Gastrocnemius medialis (tissue), 4 donors: Measurements from ENCODE around the gene PHTF2. TPM values are rescaled to one million over a fixed set of nuclear protein-coding genes. Genes with fewer than 3 reads are reported as not detected.
A peak's percentile ranks its signal among the peaks of the same experiment; 100 is the strongest.
"Not testable (repeated sequence)": the region's sequence is repeated elsewhere in the genome, so short reads cannot be mapped to it uniquely, and the experiment has no call there.

Experiments used
- ATAC-seq, 2 donors: fragments of 150-250 bp; one replicate each; pipeline ENCODE4 v1.9.1; 2016
- DNase-seq, 2 donors: peaks; one replicate each; pipeline ENCODE4 v3.0.0-alpha.2; 2019
- H3K27ac ChIP-seq, 4 donors: fragments of 200-600 bp; sonication (generic); 1 replicate in 1 of 4; 2 replicates in 3 of 4; pipeline ENCODE4 v1.5.1; 2016 to 2018; ENCODE audit warnings: mild to moderate bottlenecking in 2 of 4, moderate library complexity in 1 of 4
- H3K27me3 ChIP-seq, 3 donors: fragments of 200-600 bp; sonication (generic) in 2 of 3; 1 replicate in 1 of 3; 2 replicates in 2 of 3; pipeline versions ENCODE4 v1.5.1 to v1.6.0; 2016 to 2019; ENCODE audit warnings: mild to moderate bottlenecking in 1 of 3, moderate library complexity in 1 of 3
- H3K36me3 ChIP-seq, 2 donors: fragments of 200-600 bp; sonication (generic) in 1 of 2; one replicate each; pipeline ENCODE4 v1.5.1; 2017 to 2018
- H3K4me1 ChIP-seq, 2 donors: fragments of 200-600 bp; sonication (generic) in 1 of 2; one replicate each; pipeline ENCODE4 v1.5.1; 2016 to 2017; ENCODE audit warnings: mild to moderate bottlenecking in 2 of 2
- H3K4me3 ChIP-seq, 4 donors: fragments of 200-600 bp; sonication (generic) in 3 of 4; 1 replicate in 1 of 4; 2 replicates in 3 of 4; pipeline ENCODE4 v1.5.1; 2016 to 2019; ENCODE audit warnings: mild to moderate bottlenecking in 2 of 4
- H3K9me3 ChIP-seq, 3 donors: fragments of 200-600 bp; sonication (generic) in 2 of 3; 1 replicate in 1 of 3; 2 replicates in 2 of 3; pipeline ENCODE4 v1.5.1; 2016 to 2019
- CTCF ChIP-seq, 5 experiments: fragments of 450-650 bp in 3 of 5; fragments of 200-600 bp in 2 of 5; sonication (generic) in 2 of 5; IDR thresholded peaks in 4 of 5; conservative IDR thresholded peaks in 1 of 5; 1 replicate in 4 of 5; 2 replicates in 1 of 5; pipeline ENCODE4 v1.5.1; 2016 to 2019; ENCODE audit warnings: antibody characterized with exemption in 5 of 5, mild to moderate bottlenecking in 3 of 5, moderate library complexity in 3 of 5
- POLR2A ChIP-seq, 2 donors: fragments of 450-650 bp; IDR thresholded peaks; one replicate each; pipeline ENCODE4 v1.6.1; 2017; ENCODE audit warnings: antibody characterized with exemption in 2 of 2, mild to moderate bottlenecking in 2 of 2, moderate library complexity in 2 of 2
- in situ Hi-C, 4 donors: fragments of 200-750 bp; cut with MboI; loops; one replicate each; pipeline versions ENCODE4 v1.15.0 to v1.8.0; 2017; ENCODE audit warnings: low sequenced_read_pairs in 4 of 4
- intact Hi-C: fragments of 100-400 bp; cut with DNase I; formaldehyde crosslinking; loops from one replicate; pipeline ENCODE4 v1.15.1; 2023; ENCODE audit warnings: low total_unique reads
- total RNA-seq, 4 donors: library from RNA; depleted of rRNA; stranded (reverse); fragments of >200 nt; gene quantifications; one replicate each; pipeline versions ENCODE4 v1.1.0 to v1.2.3, GENCODE V29; 2016

The PHTF2 gene
- total RNA-seq, 4 donors from 2014 or later: 81.2 to 163 (median 108) TPM

- H3K4me1 ChIP-seq: peaks cover 29 to 45% of the 10 kb centered on the region in 2 donors
- in situ Hi-C loops (no loop called here), intact Hi-C loops (no loop called here)
- no peaks in the 10 kb centered on the region for H3K9me3 ChIP-seq
- no peaks in the 10 kb centered on the region for H3K36me3 ChIP-seq
- no peak overlapping the region for H3K27ac ChIP-seq
- no peak for TF ChIP-seq POLR2A (IDR thresholded peaks at IDR 0.05)
- TF ChIP-seq CTCF (IDR thresholded peaks at IDR 0.05 in 4 of 5, conservative IDR thresholded peaks at IDR 0.05 in 1 of 5): no peak
- H3K4me3 ChIP-seq: no peak overlapping the region
- ATAC-seq (no peak), DNase-seq (no peak)
- no peaks in the 10 kb centered on the region for H3K27me3 ChIP-seq
Measured at GRCh38 chr7:77866786-77867536, 68.4 kb downstream of the PHTF2 start.

DNA sequence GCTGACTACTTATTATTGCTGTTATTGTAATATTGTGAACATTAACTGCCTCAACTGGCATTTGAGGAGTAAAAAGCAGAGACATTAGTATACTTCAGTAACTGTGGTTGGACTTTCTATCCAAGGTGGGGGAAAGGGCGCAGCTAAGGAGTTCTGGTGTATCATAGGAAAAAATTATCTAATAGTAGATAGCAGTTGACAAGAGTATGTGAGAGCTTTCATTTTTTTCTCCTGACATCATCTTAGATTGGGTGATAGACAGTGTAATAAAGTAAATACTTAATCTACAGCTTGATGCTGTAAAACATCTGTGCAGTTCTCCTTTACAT lies 68.9 kb downstream of the PHTF2 start:
- H3K36me3 ChIP-seq: no peaks in the 10 kb centered on the region
- TF ChIP-seq POLR2A (IDR thresholded peaks at IDR 0.05) (no peak), CTCF (IDR thresholded peaks at IDR 0.05 in 4 of 5, conservative IDR thresholded peaks at IDR 0.05 in 1 of 5) (no peak)
- in situ Hi-C loops (no loop called here), intact Hi-C loops (no loop called here)
- peaks cover 25 to 42% of the 10 kb centered on the region in 2 donors for H3K4me1 ChIP-seq
- ATAC-seq (no peak), DNase-seq (no peak)
- no peak overlapping the region for H3K27ac ChIP-seq
- no peaks in the 10 kb centered on the region for H3K9me3 ChIP-seq
- H3K27me3 ChIP-seq: no peaks in the 10 kb centered on the region
- H3K4me3 ChIP-seq: no peak overlapping the region

GRCh38 chr7:77872256-77872655 lies 73.7 kb downstream of the PHTF2 start:
- intact Hi-C loops, H3K27ac ChIP-seq, in situ Hi-C loops, DNase-seq, H3K4me3 ChIP-seq, H3K27me3 ChIP-seq, H3K9me3 ChIP-seq, ATAC-seq, H3K36me3 ChIP-seq: not testable (repeated sequence)
- peaks cover 11 to 27% of the 10 kb centered on the region in 2 donors for H3K4me1 ChIP-seq

- intact Hi-C loops, ATAC-seq, in situ Hi-C loops, H3K36me3 ChIP-seq, H3K4me3 ChIP-seq, H3K9me3 ChIP-seq, H3K27me3 ChIP-seq, DNase-seq: not testable (repeated sequence)
- H3K27ac ChIP-seq: peak overlapping the region; percentile 7 to 55 (median 29)
- peaks cover 16 to 33% of the 10 kb centered on the region in 2 donors for H3K4me1 ChIP-seq
Measured at GRCh38 chr7:77873416-77874327, 75.1 kb downstream of the PHTF2 start.

DNA sequence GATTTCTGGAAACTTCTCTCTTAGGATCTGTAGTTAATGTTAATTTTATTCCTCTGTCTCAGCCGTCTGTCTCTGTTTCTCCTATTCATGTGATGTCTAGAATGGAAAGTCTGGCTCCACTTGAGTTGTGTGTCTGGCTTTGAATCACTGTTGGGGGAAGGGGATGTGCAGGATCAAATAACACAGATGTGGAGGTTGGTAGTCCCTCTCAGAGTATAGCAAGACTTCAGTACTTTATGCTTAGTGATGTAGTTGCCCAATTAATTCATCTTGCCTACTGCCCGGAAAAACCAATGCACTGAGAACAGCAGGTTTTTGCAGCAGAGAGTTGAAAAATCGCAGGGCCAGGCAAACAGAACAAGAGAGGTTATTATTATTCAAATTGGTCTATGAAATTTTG lies 79.2 kb downstream of the PHTF2 start:
- ATAC-seq (peak in 1 of 2 donors; percentile 77), DNase-seq (no peak)
- Histone ChIP-seq H3K36me3 (no peaks in the 10 kb centered on the region), H3K4me3 (no peak overlapping the region), H3K4me1 (peaks cover 26 to 38% of the 10 kb centered on the region in 2 donors), H3K27me3 (no peaks in the 10 kb centered on the region), H3K9me3 (no peaks in the 10 kb centered on the region), H3K27ac (peak overlapping the region; percentile 6 to 47 (median 20))
- no peak for TF ChIP-seq POLR2A (IDR thresholded peaks at IDR 0.05)
- in situ Hi-C loops: no loop called here
- intact Hi-C loops: loop anchor here (5.0 kb wide), 1 partner anchor 65 kb away; no protein-coding TSS in a partner anchor

DNA sequence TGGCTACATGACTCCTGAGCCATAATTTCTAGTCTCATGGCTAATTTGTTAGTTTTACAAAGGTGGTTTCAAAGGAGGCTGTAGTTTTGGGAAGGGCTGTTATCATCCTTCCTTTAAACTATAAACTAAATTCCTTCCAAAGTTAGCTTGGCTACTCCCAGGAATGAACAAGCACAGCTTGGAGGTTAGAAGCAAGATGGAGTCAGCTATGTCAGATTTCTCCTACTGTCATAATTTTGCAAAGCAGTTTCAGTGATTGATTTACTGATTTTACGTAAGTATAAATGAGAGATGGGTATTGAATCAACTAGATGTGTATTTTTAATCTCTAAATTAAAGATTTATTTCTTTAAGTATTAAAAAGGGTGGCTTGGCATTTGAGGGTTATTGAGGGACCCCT lies 79.9 kb downstream of the PHTF2 start:
- peaks cover 31 to 38% of the 10 kb centered on the region in 2 donors for H3K4me1 ChIP-seq
- no peak for TF ChIP-seq POLR2A (IDR thresholded peaks at IDR 0.05)
- TF ChIP-seq CTCF (IDR thresholded peaks at IDR 0.05 in 4 of 5, conservative IDR thresholded peaks at IDR 0.05 in 1 of 5): no peak
- in situ Hi-C loops (no loop called here), intact Hi-C loops (loop anchor here (5.0 kb wide), 1 partner anchor 66 kb away; no protein-coding TSS in a partner anchor)
- H3K27me3 ChIP-seq: no peaks in the 10 kb centered on the region
- no peak for ATAC-seq
- no peaks in the 10 kb centered on the region for H3K9me3 ChIP-seq
- no peak overlapping the region for H3K4me3 ChIP-seq
- no peak for DNase-seq
- no peaks in the 10 kb centered on the region for H3K36me3 ChIP-seq
- H3K27ac ChIP-seq: peak overlapping the region in 3 of 4 donors; percentile 6 to 47 (median 26)
